Vagina (tissue), 2 donors: ENCODE data around the gene ASPA.

Experiments used
- CTCF ChIP-seq, 3 experiments: fragments of 450-650 bp in 2 of 3; fragments of 200-600 bp in 1 of 3; sonication (generic) in 1 of 3; IDR thresholded peaks; one replicate each; pipeline ENCODE4 v1.5.1; 2017 to 2019; ENCODE audit warnings: antibody characterized with exemption in 3 of 3, mild to moderate bottlenecking in 2 of 3, moderate library complexity in 2 of 3
- POLR2A ChIP-seq, 2 donors: fragments of 450-650 bp; IDR thresholded peaks; one replicate each; pipeline ENCODE4 v1.6.1; 2017; ENCODE audit warnings: antibody characterized with exemption in 2 of 2, mild to moderate bottlenecking in 2 of 2, moderate library complexity in 2 of 2

GRCh38 chr17:3533752-3534151 lies 58.0 kb downstream of the ASPA start:
- no peak for TF ChIP-seq CTCF (IDR thresholded peaks at IDR 0.05)
- no peak for TF ChIP-seq POLR2A (IDR thresholded peaks at IDR 0.05)
